GM12878 (cell line): Measurements from ENCODE around the gene MED4. TPM values are rescaled to one million over a fixed set of nuclear protein-coding genes. Genes with fewer than 3 reads are reported as not detected.

Source experiments
- BCL11A ChIP-seq: IDR thresholded peaks from 2 replicates; pipeline ENCODE4 v1.6.1; 2011; ENCODE audit warnings: low read depth, low read length
- BMI1 ChIP-seq: fragments of 450-650 bp; IDR thresholded peaks from 2 replicates; pipeline ENCODE4 v1.6.1; 2016; ENCODE audit warnings: mild to moderate bottlenecking, moderate library complexity, borderline replicate concordance
- ETV6 ChIP-seq, 2 experiments: fragments of 450-650 bp in 1 of 2; IDR thresholded peaks in 1 of 2; conservative IDR thresholded peaks in 1 of 2; 2 replicates each; pipeline ENCODE4 v1.6.1; 2014; ENCODE audit warnings: antibody characterized with exemption in 1 of 2, borderline replicate concordance in 1 of 2, low read depth in 1 of 2, mild to moderate bottlenecking in 1 of 2, moderate library complexity in 1 of 2
- GATAD2B ChIP-seq: fragments of 450-650 bp; conservative IDR thresholded peaks from 2 replicates; pipeline ENCODE4 v1.6.1; 2017; ENCODE audit warnings: low read depth, mild to moderate bottlenecking, moderate library complexity
- HDGF ChIP-seq: fragments of 450-650 bp; IDR thresholded peaks from 2 replicates; pipeline ENCODE4 v1.6.1; 2016; ENCODE audit warnings: antibody characterized with exemption
- IKZF1 ChIP-seq: fragments of 450-650 bp; conservative IDR thresholded peaks from 2 replicates; pipeline ENCODE4 v1.6.1; 2017; ENCODE audit warnings: antibody characterized with exemption, mild to moderate bottlenecking
- IKZF2 ChIP-seq, 2 experiments: fragments of 450-650 bp; IDR thresholded peaks; 2 replicates each; pipeline ENCODE4 v1.6.1; 2017; ENCODE audit warnings: mild to moderate bottlenecking in 2 of 2, moderate library complexity in 2 of 2
- IRF4 ChIP-seq: IDR thresholded peaks from 2 replicates; pipeline ENCODE4 v1.6.1; 2011; ENCODE audit warnings: low read depth, low read length
- KLF5 ChIP-seq: fragments of 450-650 bp; IDR thresholded peaks from 2 replicates; pipeline ENCODE4 v1.6.1; 2014; ENCODE audit warnings: mild to moderate bottlenecking; ENCODE audit not compliant: partially characterized antibody
- LARP7 ChIP-seq: fragments of 450-650 bp; IDR thresholded peaks from 2 replicates; pipeline ENCODE4 v1.6.1; 2017; ENCODE audit warnings: mild to moderate bottlenecking
- MEF2B ChIP-seq: fragments of 450-650 bp; IDR thresholded peaks from 2 replicates; pipeline ENCODE4 v1.6.1; 2018; ENCODE audit warnings: mild to moderate bottlenecking, moderate library complexity; ENCODE audit not compliant: partially characterized antibody, poor library complexity, severe bottlenecking
- MTA2 ChIP-seq: fragments of 450-650 bp; IDR thresholded peaks from 2 replicates; pipeline ENCODE4 v1.6.1; 2016; ENCODE audit warnings: low read depth, mild to moderate bottlenecking, moderate library complexity
- PAX5 ChIP-seq: IDR thresholded peaks from 2 replicates; pipeline ENCODE4 v1.6.1; 2011; ENCODE audit warnings: low read depth, low read length, borderline replicate concordance
- PML ChIP-seq: IDR thresholded peaks from 2 replicates; pipeline ENCODE4 v1.6.1; 2012; ENCODE audit warnings: low read length, inconsistent platforms
- POU2F2 ChIP-seq: IDR thresholded peaks from 3 replicates; pipeline ENCODE4 v1.6.1; 2011; ENCODE audit warnings: low read depth, mild to moderate bottlenecking, low read length, borderline replicate concordance
- RAD21 ChIP-seq: IDR thresholded peaks from 2 replicates; pipeline ENCODE4 v1.6.1; 2011; ENCODE audit warnings: mild to moderate bottlenecking, low read depth, low read length, moderate library complexity; ENCODE audit not compliant: insufficient read depth
- RAD51 ChIP-seq: fragments of 450-650 bp; IDR thresholded peaks from 2 replicates; pipeline ENCODE4 v1.6.1; 2016; ENCODE audit warnings: moderate library complexity, mild to moderate bottlenecking, inconsistent platforms
- RELA ChIP-seq: fragments of 450-650 bp; IDR thresholded peaks from 2 replicates; pipeline ENCODE4 v1.8.0; 2014; ENCODE audit warnings: borderline replicate concordance; ENCODE audit not compliant: partially characterized antibody
- RFX5 ChIP-seq: IDR thresholded peaks from 2 replicates; pipeline ENCODE4 v1.6.1; 2011; ENCODE audit warnings: low read depth, low read length, improper control_type of control experiment
- SMC3 ChIP-seq: IDR thresholded peaks from 2 replicates; pipeline ENCODE4 v1.6.1; 2011; ENCODE audit warnings: low read length, improper control_type of control experiment, borderline replicate concordance
- TCF3 ChIP-seq: IDR thresholded peaks from 2 replicates; pipeline ENCODE4 v1.6.1; 2012; ENCODE audit warnings: low read depth, mild to moderate bottlenecking, low read length, borderline replicate concordance; ENCODE audit not compliant: insufficient read depth
- YBX1 ChIP-seq: fragments of 450-650 bp; IDR thresholded peaks from 2 replicates; pipeline ENCODE4 v1.6.1; 2016; ENCODE audit warnings: antibody characterized with exemption
- ZNF217 ChIP-seq: fragments of 450-650 bp; IDR thresholded peaks from 2 replicates; pipeline ENCODE4 v1.6.1; 2017; ENCODE audit warnings: antibody characterized with exemption, mild to moderate bottlenecking
- ZNF274 ChIP-seq: IDR thresholded peaks from one replicate; pipeline ENCODE4 v1.8.0; 2011; ENCODE audit not compliant: insufficient read length, insufficient read depth
- polyA plus RNA-seq, 11 experiments: library from polyadenylated mRNA; depleted of rRNA in 4 of 11; unstranded in 6 of 11; stranded (reverse) in 5 of 11; fragments of >200 nt; fragmentation: Nextera tagmentation in 4 of 11; fragmentation: Illumina TruSeq in 1 of 11; extraction: Ambion mirVana in 4 of 11; extraction: Trizol in 1 of 11; gene quantifications; 1 replicate in 1 of 11; 2 replicates in 10 of 11; pipeline versions ENCODE4 v1.2.1 to v1.2.3, GENCODE V29; 2011 to 2016; ENCODE audit warnings: inconsistent platforms in 2 of 11, missing spikeins in 2 of 11, low read depth in 1 of 11
- total RNA-seq, 4 experiments: library from RNA; depleted of rRNA in 3 of 4; stranded (reverse); fragments of >200 nt in 3 of 4; fragmentation: Illumina TruSeq in 1 of 4; extraction: Trizol in 1 of 4; gene quantifications; 2 replicates each; pipeline versions ENCODE4 v1.2.1 to v1.2.3, GENCODE V29; 2013 to 2021
- TF ChIP-seq, protein P1 (sequence below): fragments of 450-650 bp; IDR thresholded peaks from 2 replicates; pipeline ENCODE4 v1.6.1; 2017; ENCODE audit warnings: mild to moderate bottlenecking
- TF ChIP-seq, protein P2 (sequence below), 3 experiments: IDR thresholded peaks in 2 of 3; conservative IDR thresholded peaks in 1 of 3; 2 replicates each; pipeline ENCODE4 v1.5.1; 2011; ENCODE audit warnings: low read depth in 3 of 3, low read length in 3 of 3, mild to moderate bottlenecking in 3 of 3, control low read depth in 2 of 3, moderate library complexity in 2 of 3, inconsistent platforms in 1 of 3, mixed read lengths in 1 of 3; ENCODE audit not compliant: control insufficient read depth in 2 of 3, insufficient read depth in 1 of 3; ENCODE audit errors: extremely low read depth in 1 of 3

MED4 gene
- total and polyA plus RNA-seq, 10 of the 15 experiments (the other 5 are each of a cell fraction or from before 2014, with no cell fraction given), result 31.5 to 117 (median 87.4) TPM

DNA sequence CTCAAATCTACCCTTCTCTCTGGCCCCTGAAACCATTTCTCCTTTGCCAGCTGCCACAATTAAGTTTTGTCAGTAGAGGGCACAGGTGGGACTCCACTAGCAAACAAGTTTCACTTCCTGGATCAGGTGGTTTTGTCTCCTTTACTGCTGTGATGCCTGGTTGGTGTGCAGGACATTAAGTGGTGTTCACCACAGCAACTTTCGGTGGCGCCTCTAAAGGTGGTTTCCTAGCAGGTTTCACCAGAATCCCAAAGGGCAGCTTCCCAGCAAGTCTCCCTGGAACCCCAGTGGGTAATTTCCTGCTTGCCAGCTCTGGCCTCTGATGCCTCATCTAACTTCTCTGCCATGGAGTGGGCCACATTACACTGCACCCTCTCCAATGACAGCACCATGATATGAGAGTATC, 16.6 kb downstream of the MED4 start (continued):
- TF ChIP-seq, protein P1, sequence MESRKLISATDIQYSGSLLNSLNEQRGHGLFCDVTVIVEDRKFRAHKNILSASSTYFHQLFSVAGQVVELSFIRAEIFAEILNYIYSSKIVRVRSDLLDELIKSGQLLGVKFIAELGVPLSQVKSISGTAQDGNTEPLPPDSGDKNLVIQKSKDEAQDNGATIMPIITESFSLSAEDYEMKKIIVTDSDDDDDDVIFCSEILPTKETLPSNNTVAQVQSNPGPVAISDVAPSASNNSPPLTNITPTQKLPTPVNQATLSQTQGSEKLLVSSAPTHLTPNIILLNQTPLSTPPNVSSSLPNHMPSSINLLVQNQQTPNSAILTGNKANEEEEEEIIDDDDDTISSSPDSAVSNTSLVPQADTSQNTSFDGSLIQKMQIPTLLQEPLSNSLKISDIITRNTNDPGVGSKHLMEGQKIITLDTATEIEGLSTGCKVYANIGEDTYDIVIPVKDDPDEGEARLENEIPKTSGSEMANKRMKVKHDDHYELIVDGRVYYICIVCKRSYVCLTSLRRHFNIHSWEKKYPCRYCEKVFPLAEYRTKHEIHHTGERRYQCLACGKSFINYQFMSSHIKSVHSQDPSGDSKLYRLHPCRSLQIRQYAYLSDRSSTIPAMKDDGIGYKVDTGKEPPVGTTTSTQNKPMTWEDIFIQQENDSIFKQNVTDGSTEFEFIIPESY, result no peak
- TF ChIP-seq GATAD2B (peak; percentile 68; the same call in 1 of the 2 replicates), ETV6 (conservative IDR thresholded peaks at IDR 0.05 in 1 of 2, IDR thresholded peaks at IDR 0.05 in 1 of 2; ENCODE audit: borderline replicate concordance in 1 of 2, low read depth in 1 of 2) (peak in 1 of 2 experiments; percentile 54; a peak in 1 of 4 replicates), RAD21 (peak; percentile 40; the same call in 1 of the 2 replicates), MEF2B (peak; percentile 54), MTA2 (peak; percentile 74), YBX1 (no peak), BMI1 (peak; percentile 20; the same call in 1 of the 2 replicates), RFX5 (no peak), RELA (peak; percentile 38), PAX5 (0 out of 2 replicates have a peak, but pooled peaks have one; percentile 38), SMC3 (peak; percentile 20; the same call in 1 of the 2 replicates), HDGF (no peak), ZNF217 (no peak), IRF4 (peak; percentile 83), LARP7 (no peak), RAD51 (peak; percentile 57; the same call in 1 of the 2 replicates), IKZF1 (peak; percentile 95), IKZF2 (IDR thresholded peaks at IDR 0.05) (peak; percentile 92 to 95), BCL11A (peak; percentile 53; the same call in 1 of the 2 replicates), TCF3 (0 out of 2 replicates have a peak, but pooled peaks have one; percentile 63), ZNF274 (no peak), POU2F2 (peak; percentile 61; the same call in 1 of the 3 replicates), PML (no peak), KLF5 (no peak)
- TF ChIP-seq, protein P2, sequence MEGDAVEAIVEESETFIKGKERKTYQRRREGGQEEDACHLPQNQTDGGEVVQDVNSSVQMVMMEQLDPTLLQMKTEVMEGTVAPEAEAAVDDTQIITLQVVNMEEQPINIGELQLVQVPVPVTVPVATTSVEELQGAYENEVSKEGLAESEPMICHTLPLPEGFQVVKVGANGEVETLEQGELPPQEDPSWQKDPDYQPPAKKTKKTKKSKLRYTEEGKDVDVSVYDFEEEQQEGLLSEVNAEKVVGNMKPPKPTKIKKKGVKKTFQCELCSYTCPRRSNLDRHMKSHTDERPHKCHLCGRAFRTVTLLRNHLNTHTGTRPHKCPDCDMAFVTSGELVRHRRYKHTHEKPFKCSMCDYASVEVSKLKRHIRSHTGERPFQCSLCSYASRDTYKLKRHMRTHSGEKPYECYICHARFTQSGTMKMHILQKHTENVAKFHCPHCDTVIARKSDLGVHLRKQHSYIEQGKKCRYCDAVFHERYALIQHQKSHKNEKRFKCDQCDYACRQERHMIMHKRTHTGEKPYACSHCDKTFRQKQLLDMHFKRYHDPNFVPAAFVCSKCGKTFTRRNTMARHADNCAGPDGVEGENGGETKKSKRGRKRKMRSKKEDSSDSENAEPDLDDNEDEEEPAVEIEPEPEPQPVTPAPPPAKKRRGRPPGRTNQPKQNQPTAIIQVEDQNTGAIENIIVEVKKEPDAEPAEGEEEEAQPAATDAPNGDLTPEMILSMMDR (IDR thresholded peaks at IDR 0.05 in 2 of 3, conservative IDR thresholded peaks at IDR 0.05 in 1 of 3; ENCODE audit: control insufficient read depth in 2 of 3, extremely low read depth in 1 of 3, insufficient read depth in 1 of 3, low read depth in 3 of 3, low read length in 3 of 3), result peak; percentile 48 to 59 (median 57); a peak in 5 of 6 replicates
- TF ChIP-seq, all 136 proteins: peak for 30
